B cell (primary cell): ENCODE results near the gene BUD31.

Experiments
- EZH2 ChIP-seq: IDR thresholded peaks from 2 replicates; pipeline ENCODE4 v1.6.1; 2012; ENCODE audit warnings: borderline replicate concordance, low read depth, mild to moderate bottlenecking, moderate library complexity, low read length; ENCODE audit not compliant: insufficient read depth, poor library complexity, severe bottlenecking
- TF ChIP-seq, protein P1 (sequence below): fragments of 200-600 bp; IDR thresholded peaks from one replicate; pipeline ENCODE4 v1.8.0; 2022; ENCODE audit warnings: antibody characterized with exemption, mild to moderate bottlenecking

- TF ChIP-seq, protein P1, sequence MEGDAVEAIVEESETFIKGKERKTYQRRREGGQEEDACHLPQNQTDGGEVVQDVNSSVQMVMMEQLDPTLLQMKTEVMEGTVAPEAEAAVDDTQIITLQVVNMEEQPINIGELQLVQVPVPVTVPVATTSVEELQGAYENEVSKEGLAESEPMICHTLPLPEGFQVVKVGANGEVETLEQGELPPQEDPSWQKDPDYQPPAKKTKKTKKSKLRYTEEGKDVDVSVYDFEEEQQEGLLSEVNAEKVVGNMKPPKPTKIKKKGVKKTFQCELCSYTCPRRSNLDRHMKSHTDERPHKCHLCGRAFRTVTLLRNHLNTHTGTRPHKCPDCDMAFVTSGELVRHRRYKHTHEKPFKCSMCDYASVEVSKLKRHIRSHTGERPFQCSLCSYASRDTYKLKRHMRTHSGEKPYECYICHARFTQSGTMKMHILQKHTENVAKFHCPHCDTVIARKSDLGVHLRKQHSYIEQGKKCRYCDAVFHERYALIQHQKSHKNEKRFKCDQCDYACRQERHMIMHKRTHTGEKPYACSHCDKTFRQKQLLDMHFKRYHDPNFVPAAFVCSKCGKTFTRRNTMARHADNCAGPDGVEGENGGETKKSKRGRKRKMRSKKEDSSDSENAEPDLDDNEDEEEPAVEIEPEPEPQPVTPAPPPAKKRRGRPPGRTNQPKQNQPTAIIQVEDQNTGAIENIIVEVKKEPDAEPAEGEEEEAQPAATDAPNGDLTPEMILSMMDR, result no peak
- TF ChIP-seq EZH2, result no peak
Measured at GRCh38 chr7:99452541-99452940, 43.8 kb downstream of the BUD31 start.
